Coronary artery (tissue), 2 donors: ENCODE measurements around the gene SELENOF.
A peak's percentile ranks its signal among the peaks of the same experiment; 100 is the strongest.

Experiments used
- DNase-seq: peaks from one replicate; pipeline ENCODE4 v3.0.0-alpha.2; 2017; ENCODE audit warnings: low spot score
- H3K27ac ChIP-seq, 2 donors: fragments of 200-600 bp; sonication (generic); one replicate each; pipeline ENCODE4 v1.5.1; 2016 to 2019
- H3K4me3 ChIP-seq: fragments of 200-600 bp; sonication (generic); 2 replicates; pipeline ENCODE4 v1.5.1; 2016; ENCODE audit warnings: mild to moderate bottlenecking, moderate library complexity
- CTCF ChIP-seq: fragments of 200-600 bp; sonication (generic); IDR thresholded peaks from one replicate; pipeline ENCODE4 v1.5.1; 2019; ENCODE audit warnings: antibody characterized with exemption

The SELENOF gene

GRCh38 chr1:86913896-86914600 is at the start of gene SELENOF:
SELENOF (minus strand) TSS chr1:86914126; CDS start chr1:86914111, 15 bp downstream.
- Histone ChIP-seq H3K27ac (peak within 1 kb of the TSS; percentile 87 to 92), H3K4me3 (peak within 1 kb of the TSS; percentile 88)
- TF ChIP-seq CTCF: no peak
- peak; percentile 100 for DNase-seq

- no peak for DNase-seq
- Histone ChIP-seq H3K4me3 (no peak overlapping the region), H3K27ac (no peak overlapping the region)
- no peak for TF ChIP-seq CTCF
Observed at GRCh38 chr1:86960548-86960947, 46.6 kb upstream of the SELENOF start.

GRCh38 chr1:86957221-86957620 is 43.3 kb upstream of the SELENOF start:
- no peak for DNase-seq
- Histone ChIP-seq H3K4me3 (no peak overlapping the region), H3K27ac (no peak overlapping the region)
- no peak for TF ChIP-seq CTCF

GRCh38 chr1:86956221-86956620 is 42.3 kb upstream of the SELENOF start:
- no peak for TF ChIP-seq CTCF

GRCh38 chr1:86955678-86956077 is 41.8 kb upstream of the SELENOF start:
- TF ChIP-seq CTCF: no peak
- Histone ChIP-seq H3K27ac (no peak overlapping the region), H3K4me3 (no peak overlapping the region)
- no peak for DNase-seq

More at GRCh38 chr1:86956221-86956620, 42.3 kb upstream of the SELENOF start:
- H3K27ac ChIP-seq: no peak overlapping the region
- no peak for DNase-seq
- no peak overlapping the region for H3K4me3 ChIP-seq

- H3K4me3 ChIP-seq: no peak overlapping the region
- DNase-seq: no peak
- TF ChIP-seq CTCF: no peak
- H3K27ac ChIP-seq: no peak overlapping the region
Observed at GRCh38 chr1:86953167-86953566, 39.2 kb upstream of the SELENOF start.

- TF ChIP-seq CTCF: no peak
- Histone ChIP-seq H3K4me3 (no peak overlapping the region), H3K27ac (no peak overlapping the region)
- DNase-seq: no peak
Observed at GRCh38 chr1:86951430-86951829, 37.5 kb upstream of the SELENOF start.
